H1 (cell line): Measurements from ENCODE around the gene TMEM115. TPM values are rescaled to one million over a fixed set of nuclear protein-coding genes. Genes with fewer than 3 reads are reported as not detected.

Source experiments
- CTCF ChIA-PET: fragments of 300-600 bp; sonication (Branson Sonifier 250); formaldehyde crosslinking; loops from one replicate; lab custom pipeline; 2021; ENCODE audit not compliant: partially characterized antibody; lab: Charles Lee
- POLR2A ChIA-PET: fragments of 300-600 bp; sonication (Branson Sonifier 250); formaldehyde crosslinking; loops from one replicate; lab custom pipeline; 2021; ENCODE audit warnings: inconsistent platforms; ENCODE audit not compliant: partially characterized antibody; lab: Charles Lee
- DNase-seq, 2 experiments: peaks; one replicate each; pipeline versions ENCODE4 v3.0.0 to v3.0.0-alpha.2; 2010 to 2022; ENCODE audit warnings: low spot score in 2 of 2, low read depth in 1 of 2, mixed read lengths in 1 of 2
- FAIRE-seq: peaks from 2 replicates; lab custom pipeline; 2011; peaks lifted over from hg19 to GRCh38; lab: Jason Lieb, UNC
- H2AFZ ChIP-seq: 2 replicates; pipeline ENCODE4 v1.8.1; 2012; ENCODE audit warnings: low read length, inconsistent platforms
- H2AK5ac ChIP-seq: 2 replicates; pipeline ENCODE4 v1.6.1; 2013; ENCODE audit warnings: low read depth, low read length
- H2BK120ac ChIP-seq: replicated peaks from 2 replicates; pipeline ENCODE3; 2013; ENCODE audit warnings: low read depth, low read length, inconsistent platforms
- H2BK12ac ChIP-seq: 2 replicates; pipeline ENCODE4 v1.6.1; 2013; ENCODE audit warnings: low read depth, low read length
- H2BK15ac ChIP-seq: 2 replicates; pipeline ENCODE4 v1.6.1; 2013; ENCODE audit warnings: low read length
- H2BK20ac ChIP-seq: 2 replicates; pipeline ENCODE4 v1.6.1; 2013; ENCODE audit warnings: low read length
- H2BK5ac ChIP-seq: 2 replicates; pipeline ENCODE4 v1.6.1; 2013; ENCODE audit warnings: low read depth, low read length
- H3K14ac ChIP-seq: 2 replicates; pipeline ENCODE4 v1.6.1; 2013; ENCODE audit warnings: inconsistent platforms; ENCODE audit not compliant: insufficient read length
- H3K18ac ChIP-seq: 2 replicates; pipeline ENCODE4 v1.6.1; 2013; ENCODE audit warnings: low read length; ENCODE audit errors: extremely low read depth
- H3K23ac ChIP-seq: 2 replicates; pipeline ENCODE4 v1.6.1; 2013; ENCODE audit warnings: inconsistent platforms; ENCODE audit not compliant: insufficient read length
- H3K23me2 ChIP-seq: 2 replicates; pipeline ENCODE4 v1.6.1; 2013; ENCODE audit warnings: low read depth, low read length
- H3K27ac ChIP-seq: 2 replicates; pipeline ENCODE4 v1.6.1; 2011; ENCODE audit warnings: low read depth, low read length, inconsistent platforms
- H3K27me3 ChIP-seq, 4 experiments: replicated peaks in 1 of 4; 1 replicate in 1 of 4; 2 replicates in 3 of 4; pipeline versions ENCODE4 v1.6.1 to v1.8.1; 2011 to 2013; ENCODE audit warnings: low read length in 3 of 4, mild to moderate bottlenecking in 3 of 4, inconsistent platforms in 2 of 4, mixed read lengths in 2 of 4, moderate library complexity in 1 of 4; ENCODE audit not compliant: control insufficient read depth in 3 of 4, insufficient read depth in 3 of 4; ENCODE audit errors: extremely low read depth in 1 of 4
- H3K36me3 ChIP-seq, 4 experiments: 2 replicates each; pipeline versions ENCODE4 v1.6.1 to v1.8.1; 2011 to 2013; ENCODE audit warnings: mild to moderate bottlenecking in 4 of 4, low read length in 3 of 4, moderate library complexity in 2 of 4, control low read depth in 1 of 4, inconsistent platforms in 1 of 4; ENCODE audit not compliant: insufficient read depth in 4 of 4, control insufficient read depth in 2 of 4
- H3K4ac ChIP-seq: replicated peaks from 2 replicates; pipeline ENCODE3; 2013; ENCODE audit warnings: low read length, low read depth, mixed read lengths, inconsistent platforms; ENCODE audit not compliant: insufficient read length
- H3K4me1 ChIP-seq, 4 experiments: replicated peaks in 1 of 4; 1 replicate in 1 of 4; 2 replicates in 3 of 4; pipeline versions ENCODE4 v1.6.1 to v1.8.1; 2011 to 2013; ENCODE audit warnings: low read length in 3 of 4, inconsistent platforms in 2 of 4, mixed read lengths in 1 of 4; ENCODE audit not compliant: insufficient read depth in 4 of 4, control insufficient read depth in 3 of 4
- H3K4me2 ChIP-seq, 2 experiments: 2 replicates each; pipeline versions ENCODE4 v1.6.1 to v1.8.1; 2011 to 2013; ENCODE audit warnings: low read depth in 2 of 2, low read length in 2 of 2, control low read depth in 1 of 2, inconsistent platforms in 1 of 2, mild to moderate bottlenecking in 1 of 2; ENCODE audit not compliant: insufficient read depth in 1 of 2
- H3K4me3 ChIP-seq, 4 experiments: fragments of 200-600, 300-600 bp in 1 of 4; sonication (generic), shearing (Covaris generic), sonication (Bioruptor Twin) in 1 of 4; 2 replicates each; pipeline versions ENCODE4 v1.5.1 to v1.8.1; 2011 to 2016; ENCODE audit warnings: low read length in 4 of 4, low read depth in 3 of 4, control low read depth in 2 of 4, inconsistent platforms in 2 of 4, mild to moderate bottlenecking in 2 of 4, mixed read lengths in 1 of 4, moderate library complexity in 1 of 4; ENCODE audit not compliant: insufficient read depth in 2 of 4; ENCODE audit errors: extremely low read depth in 1 of 4
- H3K56ac ChIP-seq: replicated peaks from 2 replicates; pipeline ENCODE3; 2013; ENCODE audit warnings: low read depth, mild to moderate bottlenecking, mixed read lengths, low read length, inconsistent platforms; ENCODE audit not compliant: insufficient read length
- H3K79me1 ChIP-seq: 2 replicates; pipeline ENCODE4 v1.6.1; 2013; ENCODE audit warnings: low read depth, low read length, control low read depth
- H3K79me2 ChIP-seq, 2 experiments: 2 replicates each; pipeline versions ENCODE4 v1.6.1 to v1.8.1; 2012 to 2013; ENCODE audit warnings: low read length in 2 of 2, mild to moderate bottlenecking in 2 of 2, inconsistent platforms in 1 of 2; ENCODE audit not compliant: insufficient read depth in 2 of 2, control insufficient read depth in 1 of 2
- H3K9ac ChIP-seq, 4 experiments: replicated peaks in 1 of 4; 1 replicate in 1 of 4; 2 replicates in 3 of 4; pipeline versions ENCODE4 v1.6.1 to v1.8.1; 2011 to 2013; ENCODE audit warnings: low read depth in 3 of 4, low read length in 3 of 4, control low read depth in 2 of 4, mild to moderate bottlenecking in 2 of 4, moderate library complexity in 2 of 4, inconsistent platforms in 1 of 4; ENCODE audit errors: extremely low read depth in 1 of 4
- H3K9me3 ChIP-seq, 2 experiments: 2 replicates each; pipeline versions ENCODE4 v1.6.1 to v1.8.1; 2012 to 2013; ENCODE audit warnings: mild to moderate bottlenecking in 2 of 2, moderate library complexity in 2 of 2, control low read depth in 1 of 2, inconsistent platforms in 1 of 2, low read depth in 1 of 2, low read length in 1 of 2, mixed read lengths in 1 of 2; ENCODE audit not compliant: insufficient read depth in 2 of 2
- H4K20me1 ChIP-seq, 2 experiments: replicated peaks in 1 of 2; 2 replicates each; pipeline versions ENCODE3 to v1.8.1; 2011 to 2013; ENCODE audit warnings: inconsistent platforms in 2 of 2, low read length in 2 of 2, mild to moderate bottlenecking in 1 of 2; ENCODE audit not compliant: insufficient read depth in 2 of 2, control insufficient read depth in 1 of 2
- H4K5ac ChIP-seq: 2 replicates; pipeline ENCODE4 v1.6.1; 2013; ENCODE audit warnings: low read length, low read depth, mixed read lengths, inconsistent platforms; ENCODE audit not compliant: insufficient read length
- H4K8ac ChIP-seq: 2 replicates; pipeline ENCODE4 v1.8.0; 2013; ENCODE audit warnings: mild to moderate bottlenecking, moderate library complexity, low read length, inconsistent platforms; ENCODE audit not compliant: insufficient read depth; ENCODE audit errors: extremely low read depth
- H4K91ac ChIP-seq: replicated peaks from 2 replicates; pipeline ENCODE3; 2013; ENCODE audit warnings: low read length, mixed read lengths, inconsistent platforms; ENCODE audit not compliant: insufficient read length
- KDM4A ChIP-seq: IDR thresholded peaks from one replicate; pipeline ENCODE4 v1.7.1; 2012; ENCODE audit warnings: low read depth, mild to moderate bottlenecking, moderate library complexity, low read length, inconsistent platforms; ENCODE audit not compliant: severe bottlenecking
- NRF1 ChIP-seq: IDR thresholded peaks from 2 replicates; pipeline ENCODE4 v1.6.1; 2011; ENCODE audit warnings: mild to moderate bottlenecking, low read depth, low read length, improper control_type of control experiment
- POLR2A ChIP-seq, 2 experiments: IDR thresholded peaks; 1 replicate in 1 of 2; 2 replicates in 1 of 2; pipeline ENCODE4 v1.6.1; 2011; ENCODE audit warnings: low read depth in 2 of 2, low read length in 2 of 2, mild to moderate bottlenecking in 2 of 2; ENCODE audit errors: control extremely low read depth in 1 of 2
- SUZ12 ChIP-seq: fragments of 200-600 bp; sonication (generic); IDR thresholded peaks from 2 replicates; pipeline ENCODE4 v1.6.1; 2012; ENCODE audit warnings: mild to moderate bottlenecking, inconsistent platforms, low read length, moderate library complexity, mixed read lengths
- ZNF274 ChIP-seq: IDR thresholded peaks from 2 replicates; pipeline ENCODE4 v1.7.0; 2012; ENCODE audit warnings: low read length, borderline replicate concordance; ENCODE audit errors: extremely low read depth
- WGBS, 2 experiments: shearing (Covaris generic) in 1 of 2; methylation state at CpG; one replicate each; pipeline versions ENCODE4 v1.1.6 to v1.1.7; 2013 to 2015; ENCODE audit warnings: low lambda C conversion rate in 2 of 2, mixed read lengths in 2 of 2, inconsistent platforms in 1 of 2, low coverage in 1 of 2, missing lambda C conversion rate in 1 of 2; ENCODE audit not compliant: insufficient replicate concordance in 2 of 2, insufficient coverage in 1 of 2, insufficient read length in 1 of 2; ENCODE audit errors: extremely low coverage in 1 of 2, missing lambda C conversion rate in 1 of 2; 5-methylcytosine and 5-hydroxymethylcytosine counted together
- long read RNA-seq, 2 experiments: library from RNA in 1 of 2; library from capped mRNA in 1 of 2; stranded (forward); transcript quantifications; one replicate each; pipeline ENCODE4 v2.0.0, GENCODE V29; 2021; ENCODE audit warnings: inconsistent platforms in 1 of 2
- polyA minus RNA-seq, 3 experiments: library from RNA; depleted of rRNA, polyadenylated mRNA; stranded (reverse); fragments of >200 nt; gene quantifications; 1 replicate in 2 of 3; 2 replicates in 1 of 3; pipeline ENCODE4 v1.2.3, GENCODE V29; 2011
- polyA plus RNA-seq, 7 experiments: library from polyadenylated mRNA; depleted of rRNA in 3 of 7; stranded (reverse) in 5 of 7; unstranded in 2 of 7; fragments of >200 nt in 5 of 7; fragments of 200-250 nt in 2 of 7; gene quantifications; 1 replicate in 5 of 7; 2 replicates in 1 of 7; 4 replicates in 1 of 7; pipeline versions ENCODE4 v1.2.1 to v1.2.3, GENCODE V29; 2011 to 2013; ENCODE audit warnings: missing spikeins in 2 of 7, mixed read lengths in 2 of 7
- total RNA-seq: library from RNA; stranded (reverse); fragmentation: NEBNext Ultra II Directional; extraction: Animal tissue kit (Norgen Biotek cat#: 25700); gene quantifications from 2 replicates; pipeline ENCODE4 v1.2.1, GENCODE V29; 2021
- TF ChIP-seq, protein P1 (sequence below): IDR thresholded peaks from 2 replicates; pipeline ENCODE4 v1.6.1; 2012; ENCODE audit warnings: inconsistent platforms

TMEM115 gene, protein sequence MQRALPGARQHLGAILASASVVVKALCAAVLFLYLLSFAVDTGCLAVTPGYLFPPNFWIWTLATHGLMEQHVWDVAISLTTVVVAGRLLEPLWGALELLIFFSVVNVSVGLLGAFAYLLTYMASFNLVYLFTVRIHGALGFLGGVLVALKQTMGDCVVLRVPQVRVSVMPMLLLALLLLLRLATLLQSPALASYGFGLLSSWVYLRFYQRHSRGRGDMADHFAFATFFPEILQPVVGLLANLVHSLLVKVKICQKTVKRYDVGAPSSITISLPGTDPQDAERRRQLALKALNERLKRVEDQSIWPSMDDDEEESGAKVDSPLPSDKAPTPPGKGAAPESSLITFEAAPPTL
- total RNA-seq (25.3 and 25.4 TPM in 2 replicates), polyA plus RNA-seq (2011; rRNA removed) (32.4 and 41.9 TPM in 2 replicates), polyA minus RNA-seq (2011; rRNA and poly(A)+ RNA removed) (18.7 and 24.3 TPM in 2 replicates)
- polyA plus RNA-seq (2011; cell fraction: cytosol; rRNA removed) = 28.3 TPM
- 26.5 TPM for polyA plus RNA-seq (2011; cell fraction: nucleus; rRNA removed)
- 14.1 to 22.1 TPM (median 19.9 TPM) in 4 replicates for polyA plus RNA-seq (2012, experiment 1 of 2)
- 26.6 TPM for polyA plus RNA-seq (2012, experiment 2 of 2)
- 38.1 TPM for polyA plus RNA-seq (2013, experiment 1 of 2)
- 41.2 TPM for polyA plus RNA-seq (2013, experiment 2 of 2)
- 20.0 TPM for polyA minus RNA-seq (2011; cell fraction: cytosol; rRNA and poly(A)+ RNA removed)
- polyA minus RNA-seq (2011; cell fraction: nucleus; rRNA and poly(A)+ RNA removed) = 14.9 TPM
- long read RNA-seq, experiment 1, transcript TMEM115-201 (2 exons, 2,197 nt) = major isoform, 28 of 36 reads
- long read RNA-seq, experiment 1, partial matches to known transcripts = 5 of 36 reads
- long read RNA-seq, experiment 1, other reads (novel, unspliced or antisense) = 3 of 36 reads
- long read RNA-seq, experiment 2 = 0 reads

DNA sequence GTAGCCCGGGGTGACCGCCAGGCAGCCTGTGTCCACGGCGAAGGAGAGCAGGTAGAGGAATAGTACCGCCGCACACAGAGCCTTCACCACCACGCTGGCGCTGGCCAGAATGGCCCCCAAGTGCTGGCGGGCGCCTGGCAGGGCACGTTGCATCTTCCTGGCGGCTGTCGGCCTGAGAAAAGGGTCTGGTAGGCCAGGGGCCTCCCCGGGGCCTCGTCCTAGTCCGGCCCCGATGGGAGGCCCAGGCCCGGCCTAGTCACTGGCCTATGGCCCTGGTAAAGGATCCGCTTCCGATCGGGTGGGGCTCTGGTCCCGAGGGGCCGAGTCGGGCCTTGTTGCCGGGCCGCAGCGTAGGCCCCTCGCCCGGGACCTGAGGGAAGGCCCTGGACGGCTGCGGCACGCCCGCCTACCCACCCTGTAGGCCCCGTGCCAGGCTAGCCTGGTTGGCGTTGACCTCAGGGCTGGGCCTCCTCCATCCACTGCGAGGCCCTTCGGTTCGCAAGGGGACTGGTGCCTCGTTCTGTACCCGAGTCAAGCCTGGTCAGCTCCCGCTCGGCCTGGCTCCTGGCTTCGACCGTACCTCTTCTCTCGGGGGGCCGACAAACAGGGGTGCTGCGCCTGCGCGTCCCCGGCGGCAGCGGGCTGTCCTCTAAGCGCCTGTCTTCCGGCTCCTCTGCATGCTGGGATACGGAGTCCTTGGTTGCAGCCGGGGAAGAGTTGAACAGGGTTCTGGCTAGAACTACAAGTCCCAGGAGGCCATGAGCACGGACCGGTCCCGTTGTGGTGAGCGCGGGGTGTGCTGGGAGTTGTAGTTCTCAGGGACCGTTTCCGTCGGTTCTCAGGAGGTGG lies at the start of gene TMEM115:
TSS of gene TMEM115 (minus strand) at position 611 of the 849 bp plus-strand sequence. CDS start at position 153, 458 bp downstream.
- FAIRE-seq = peak; percentile 94
- WGBS, 2 experiments = 7% methylated on average over 63 of the region's 64 CpGs; no CpG with 5 or more reads in 1 of the 2 experiments
- ChIA-PET CTCF (interaction anchor here (0.7 to 5.0 kb wide), 4 partner anchors 11 to 183 kb away, joined by 3 to 49 read pairs (median 22); partner anchors contain the start of genes CYB561D2, NPRL2 and ZMYND10), POLR2A (no interaction called here)
- peak; percentile 91 to 98 for DNase-seq
- Histone ChIP-seq H2BK120ac (no peak within 1 kb of the TSS), H4K91ac (no peak within 1 kb of the TSS), H3K56ac (no peak within 1 kb of the TSS), H4K8ac (peak within 1 kb of the TSS; percentile 94), H3K9me3 (no peaks in the 10 kb centered on the region), H3K18ac (peak within 1 kb of the TSS; percentile 55; the same call in 1 of the 2 replicates), H3K4me1 (peaks cover 0 to 16% (median 9%) of the 10 kb centered on the region in 4 experiments; a peak in 6 of 7 replicates), H3K4ac (peak within 1 kb of the TSS; percentile 14), H3K23ac (no peak within 1 kb of the TSS), H3K23me2 (peaks cover 10% of the 10 kb centered on the region; the same call in 1 of the 2 replicates), H3K79me1 (peaks cover 16% of the 10 kb centered on the region), H2AK5ac (no peak within 1 kb of the TSS), H2BK12ac (no peak within 1 kb of the TSS), H4K5ac (peak within 1 kb of the TSS; percentile 30), H3K27ac (peak within 1 kb of the TSS; percentile 46; the same call in 1 of the 2 replicates), H3K79me2 (peaks cover 0 to 26% of the 10 kb centered on the region in 2 experiments; a peak in 2 of 4 replicates), H2BK15ac (no peak within 1 kb of the TSS), H3K4me3 (peak within 1 kb of the TSS; percentile 75 to 85 (median 83)), H2AFZ (peak within 1 kb of the TSS; percentile 98), H3K4me2 (peak within 1 kb of the TSS; percentile 72 to 87), H3K9ac (peak within 1 kb of the TSS; percentile 62 to 88 (median 70)), H4K20me1 (peaks cover 9 to 24% of the 10 kb centered on the region in 2 experiments), H2BK5ac (peak within 1 kb of the TSS; percentile 73; the same call in 1 of the 2 replicates), H3K14ac (no peak within 1 kb of the TSS), H3K27me3 (peaks cover 0 to 5% (median under 1%) of the 10 kb centered on the region in 4 experiments; a peak in 3 of 7 replicates), H2BK20ac (no peak within 1 kb of the TSS), H3K36me3 (peaks cover 3 to 10% (median 5%) of the 10 kb centered on the region in 4 experiments; a peak in 5 of 8 replicates)
- peak; percentile 78 for TF ChIP-seq NRF1
- TF ChIP-seq, protein P1, sequence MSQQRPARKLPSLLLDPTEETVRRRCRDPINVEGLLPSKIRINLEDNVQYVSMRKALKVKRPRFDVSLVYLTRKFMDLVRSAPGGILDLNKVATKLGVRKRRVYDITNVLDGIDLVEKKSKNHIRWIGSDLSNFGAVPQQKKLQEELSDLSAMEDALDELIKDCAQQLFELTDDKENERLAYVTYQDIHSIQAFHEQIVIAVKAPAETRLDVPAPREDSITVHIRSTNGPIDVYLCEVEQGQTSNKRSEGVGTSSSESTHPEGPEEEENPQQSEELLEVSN = 0 out of 2 replicates have a peak, but pooled peaks have one; percentile 49
- TF ChIP-seq SUZ12 = no peak
- TF ChIP-seq KDM4A = peak; percentile 63
- no peak for TF ChIP-seq POLR2A (IDR thresholded peaks at IDR 0.05; ENCODE audit: control extremely low read depth in 1 of 2, low read depth in 2 of 2, low read length in 2 of 2)
- TF ChIP-seq ZNF274 = no peak
